ENCODE data around the gene ADAMTS16.

ADAMTS16 gene

DNA sequence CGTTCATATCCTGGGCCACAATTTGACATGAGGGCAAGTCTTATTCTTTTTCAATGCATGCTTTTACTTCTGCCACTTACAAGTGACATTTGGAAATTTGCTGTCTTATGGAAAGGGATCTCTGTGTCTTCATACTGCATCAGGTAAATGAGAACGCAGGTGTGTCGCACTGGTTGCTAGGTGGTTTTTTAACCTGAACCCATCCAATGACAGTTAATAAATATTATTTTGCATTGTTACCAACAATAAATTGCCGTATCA, 1.1 kb downstream of the ADAMTS16 start:
- in situ Hi-C loops (cut with HindIII; ENCODE audit: low sequenced_read_pairs), result no loop called here

DNA sequence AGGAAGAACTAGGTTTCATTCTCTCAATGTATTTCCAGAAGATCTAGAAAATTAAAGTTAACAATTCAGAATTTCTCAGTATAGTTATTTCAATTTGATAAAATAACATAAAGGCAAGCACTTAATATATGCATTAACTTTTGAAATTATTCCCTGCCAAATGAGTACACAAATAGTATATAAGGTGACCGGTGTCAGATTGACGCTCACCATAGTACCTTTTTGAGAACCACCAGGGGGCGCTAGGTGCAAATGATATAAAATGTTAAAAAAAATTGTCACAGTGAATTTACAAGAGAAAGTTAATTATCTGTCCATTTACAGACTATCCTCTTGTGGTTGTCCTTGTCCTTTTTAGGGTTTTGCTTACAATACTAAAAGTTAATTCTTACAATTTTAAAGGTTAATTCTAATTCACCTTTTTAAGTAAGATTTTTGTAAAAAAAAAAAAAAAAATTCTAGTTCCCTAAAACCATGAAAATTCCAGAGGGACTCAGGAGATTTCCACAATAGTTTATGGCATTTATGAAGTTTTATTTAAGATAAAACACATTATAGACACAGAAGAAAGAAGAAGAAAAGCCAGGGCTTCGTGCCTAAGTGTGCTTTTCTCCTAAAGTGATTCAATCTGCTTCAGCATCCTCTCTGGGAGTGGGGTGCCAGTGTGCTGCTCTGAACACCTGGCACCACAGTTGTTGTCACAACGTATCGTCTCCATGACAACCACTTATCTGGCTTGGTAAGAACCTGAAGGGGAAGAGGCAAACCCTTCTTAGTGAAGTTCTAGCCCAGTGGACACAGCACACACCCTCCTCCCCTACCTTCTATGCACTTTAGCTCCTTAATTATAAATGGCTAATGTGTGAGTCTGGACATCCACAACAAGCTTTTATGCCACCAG, 1.7 kb downstream of the ADAMTS16 start:
- in situ Hi-C loops (cut with HindIII; ENCODE audit: low sequenced_read_pairs), result no loop called here

DNA sequence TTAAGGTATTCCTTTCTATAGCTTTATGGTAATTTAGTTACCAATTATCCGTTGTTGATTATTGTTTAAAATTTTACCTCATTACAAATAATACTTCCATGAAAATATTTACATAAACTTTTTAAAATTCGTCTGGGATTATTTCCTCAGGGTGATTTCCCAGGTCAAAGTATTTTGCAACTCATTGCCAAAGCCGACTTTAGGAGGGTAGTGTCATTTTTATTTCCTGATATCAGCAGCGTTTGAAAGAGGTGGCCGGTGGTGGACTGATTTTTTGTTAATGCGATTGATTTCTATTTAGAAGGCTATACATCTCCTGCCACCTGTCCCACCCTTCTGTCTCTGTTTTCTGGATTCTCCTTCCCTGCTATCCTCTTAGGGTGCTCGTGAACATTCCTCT, 4.3 kb downstream of the ADAMTS16 start:
- in situ Hi-C loops (cut with HindIII; ENCODE audit: low sequenced_read_pairs), result no loop called here

DNA sequence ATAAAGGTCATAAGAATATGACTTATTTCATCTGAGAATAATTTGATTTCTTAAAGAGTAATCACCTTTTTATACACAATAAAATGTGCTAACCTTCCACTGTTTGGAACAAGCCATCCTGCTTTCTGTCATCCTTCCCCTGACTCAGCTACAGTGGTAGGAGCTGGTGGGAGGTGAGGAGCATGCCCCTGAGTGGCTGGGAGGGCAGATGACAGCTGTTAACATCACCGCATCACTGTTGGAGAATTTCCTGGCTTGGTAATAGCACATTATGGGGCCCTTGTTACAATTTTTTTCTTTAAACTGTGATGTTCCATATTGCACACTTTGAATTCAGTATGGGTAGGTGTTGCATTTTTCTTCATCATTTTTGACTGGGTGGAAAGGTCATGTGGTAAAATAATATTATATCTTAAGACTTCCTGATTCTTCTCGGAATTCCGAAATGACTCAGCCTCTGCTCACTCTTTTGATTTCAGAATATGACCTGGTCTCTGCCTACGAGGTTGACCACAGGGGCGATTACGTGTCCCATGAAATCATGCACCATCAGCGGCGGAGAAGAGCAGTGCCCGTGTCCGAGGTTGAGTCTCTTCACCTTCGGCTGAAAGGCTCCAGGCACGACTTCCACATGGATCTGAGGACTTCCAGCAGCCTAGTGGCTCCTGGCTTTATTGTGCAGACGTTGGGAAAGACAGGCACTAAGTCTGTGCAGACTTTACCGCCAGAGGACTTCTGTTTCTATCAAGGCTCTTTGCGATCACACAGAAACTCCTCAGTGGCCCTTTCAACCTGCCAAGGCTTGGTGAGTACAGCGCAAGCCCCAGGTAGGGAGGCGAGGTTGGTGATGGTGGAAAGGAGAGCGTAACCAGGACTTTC, 5.8 kb downstream of the ADAMTS16 start:
- in situ Hi-C loops (cut with HindIII; ENCODE audit: low sequenced_read_pairs), result no loop called here

DNA sequence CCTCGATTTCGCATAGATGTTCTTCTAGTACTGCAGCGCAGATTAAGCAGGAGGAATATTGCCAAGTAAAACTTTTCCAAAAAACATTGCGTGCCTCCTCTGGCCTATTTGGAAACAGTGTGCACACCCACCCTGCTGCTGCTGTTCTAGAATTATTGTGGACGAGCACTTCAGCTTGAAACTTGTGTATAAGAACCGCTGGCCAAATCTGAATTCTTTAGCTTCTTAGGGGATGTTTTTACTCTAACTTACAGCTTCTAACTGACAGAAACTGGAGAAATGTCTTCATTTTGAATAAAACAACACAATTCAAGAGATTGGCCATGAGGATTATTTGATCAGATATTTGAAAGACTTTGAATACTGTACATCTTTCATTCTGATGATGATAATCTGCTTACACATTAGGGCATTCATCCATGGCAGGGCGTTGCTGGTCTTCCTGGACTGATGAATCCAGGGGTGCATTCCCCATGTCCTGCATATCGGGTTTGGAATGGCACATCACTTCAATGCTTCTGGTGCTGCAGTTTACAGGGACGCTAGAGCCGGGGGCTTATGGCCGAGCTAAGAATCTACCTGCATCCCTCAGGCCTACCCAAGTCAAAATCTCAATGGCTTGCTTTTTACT, 6.5 kb downstream of the ADAMTS16 start:
- in situ Hi-C loops (cut with HindIII; ENCODE audit: low sequenced_read_pairs), result no loop called here

DNA sequence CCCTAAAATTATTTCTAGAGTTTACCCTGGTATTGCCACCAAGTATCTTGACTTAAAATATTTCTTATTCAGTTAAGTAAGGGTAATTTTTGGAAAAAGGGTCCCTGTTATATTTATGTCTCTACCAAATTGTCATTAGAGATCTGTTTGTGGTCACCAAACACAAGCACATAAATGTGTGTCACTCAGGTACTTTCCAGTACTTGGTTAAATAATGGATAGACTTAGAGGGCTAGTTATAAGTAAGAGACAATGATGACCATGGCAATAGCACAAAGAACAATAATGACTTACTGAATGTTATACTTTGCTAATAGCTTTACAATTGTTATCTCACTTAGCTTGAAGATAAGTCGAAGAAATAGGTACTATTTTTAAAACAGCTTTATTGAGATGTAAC, 9.0 kb downstream of the ADAMTS16 start:
- in situ Hi-C loops (cut with HindIII; ENCODE audit: low sequenced_read_pairs), result no loop called here

DNA sequence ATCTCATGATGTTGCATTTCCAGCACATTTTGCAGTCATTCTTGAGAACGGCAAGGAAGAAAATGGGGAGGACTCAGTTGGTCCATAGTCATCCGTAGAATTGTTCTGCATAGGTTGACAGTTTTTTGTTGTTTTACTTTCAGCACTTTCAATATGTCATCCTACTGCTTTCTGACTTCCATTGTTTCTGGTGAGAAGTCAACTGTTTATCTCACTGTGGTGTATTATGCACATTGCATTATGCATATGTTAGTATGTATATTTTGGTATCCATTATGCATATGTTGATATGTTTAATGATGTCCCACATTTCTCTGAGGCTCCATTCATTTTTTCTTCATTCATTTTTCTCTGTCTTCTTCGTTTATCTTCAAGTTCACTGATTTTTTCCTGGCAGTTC, 10.5 kb downstream of the ADAMTS16 start:
- in situ Hi-C loops (cut with HindIII; ENCODE audit: low sequenced_read_pairs), result no loop called here

DNA sequence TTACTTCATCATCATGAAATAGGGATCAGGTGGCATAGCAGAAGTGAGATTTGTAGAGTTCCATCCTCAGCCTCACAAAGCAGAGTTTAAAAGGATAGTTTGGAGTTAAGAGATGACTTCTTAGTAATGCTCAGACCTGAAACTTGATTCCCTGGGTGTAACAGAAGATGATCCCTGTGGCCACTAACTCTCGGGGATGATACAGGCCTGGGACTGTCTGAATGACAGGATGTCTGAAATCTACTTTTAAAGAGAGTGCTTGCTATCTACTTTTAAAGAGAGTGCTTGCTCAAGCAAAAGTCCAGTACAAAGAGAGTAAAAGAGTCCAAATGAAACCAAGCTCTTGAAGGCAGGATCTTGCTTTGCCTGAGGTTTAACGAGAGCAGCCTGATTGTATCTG, 14.6 kb downstream of the ADAMTS16 start:
- in situ Hi-C loops (cut with HindIII; ENCODE audit: low sequenced_read_pairs), result no loop called here

DNA sequence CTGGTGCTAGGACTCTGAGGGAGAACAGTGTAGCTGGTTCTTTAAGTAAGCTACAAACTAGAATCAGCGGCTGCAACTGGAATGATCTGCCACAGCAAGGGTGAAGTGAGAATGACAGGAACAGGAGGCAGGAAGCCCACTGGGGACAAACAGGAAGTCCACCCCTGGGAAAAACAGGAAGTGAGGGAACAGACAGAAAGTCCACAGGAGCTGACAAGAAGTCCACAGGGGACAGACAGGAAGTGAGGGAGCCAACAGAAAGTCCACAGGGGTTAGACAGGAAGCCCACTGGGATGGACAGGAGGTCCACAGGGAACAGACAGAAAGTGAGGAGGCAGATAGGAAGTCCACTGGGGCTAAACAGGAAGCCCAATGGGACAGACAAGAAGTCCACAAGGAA, 15.5 kb downstream of the ADAMTS16 start:
- in situ Hi-C loops (cut with HindIII; ENCODE audit: low sequenced_read_pairs), result no loop called here

DNA sequence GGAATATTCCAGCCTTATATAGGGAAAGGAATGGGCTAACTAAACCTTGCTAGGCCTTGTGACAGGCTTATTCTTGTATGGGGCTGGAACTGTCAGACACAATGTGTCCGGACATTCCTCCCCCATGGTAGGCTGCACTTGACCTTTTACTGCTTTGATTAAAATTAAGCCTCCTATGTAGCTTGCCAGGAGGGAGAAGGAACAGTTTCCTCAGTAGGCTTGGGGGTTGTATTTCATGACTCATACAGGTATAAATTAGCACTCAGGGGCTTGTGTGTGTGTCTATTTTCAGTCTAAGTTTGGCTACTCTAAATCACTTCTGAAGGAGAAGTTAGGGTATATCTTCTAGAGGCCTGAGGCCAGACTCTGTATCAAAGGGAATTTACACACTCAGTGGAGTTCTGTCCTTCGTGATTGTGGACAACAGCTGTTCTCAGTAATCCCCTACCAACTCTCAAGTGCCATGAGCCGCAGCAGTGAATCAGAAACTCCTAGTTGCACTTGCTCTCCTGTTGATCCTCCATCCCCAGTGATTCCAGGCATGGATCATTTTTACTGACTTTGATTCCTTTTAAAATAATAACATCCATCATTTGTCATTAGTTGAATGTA, 16.4 kb downstream of the ADAMTS16 start:
- in situ Hi-C loops (cut with HindIII; ENCODE audit: low sequenced_read_pairs), result no loop called here

DNA sequence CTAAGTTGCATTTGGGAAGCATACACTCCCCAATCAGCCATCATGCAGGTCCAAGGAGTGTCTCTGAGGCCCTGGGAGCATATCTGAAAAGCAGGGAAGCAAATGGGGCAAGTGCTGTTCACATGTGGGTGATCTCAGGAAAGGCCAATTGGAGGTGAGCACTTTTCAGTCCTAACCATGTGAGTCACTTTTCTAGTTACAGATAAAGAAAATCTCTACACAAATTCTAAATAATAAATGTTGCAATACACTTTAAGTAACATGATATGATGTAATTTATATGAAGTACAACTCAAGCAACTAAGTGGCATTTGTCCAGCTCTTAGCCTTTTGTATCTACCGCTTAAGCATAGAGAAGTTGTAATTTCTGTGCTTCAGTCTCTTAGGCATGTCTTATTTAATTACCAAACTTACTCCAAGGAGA, 18.4 kb downstream of the ADAMTS16 start:
- in situ Hi-C loops (cut with HindIII; ENCODE audit: low sequenced_read_pairs), result no loop called here

DNA sequence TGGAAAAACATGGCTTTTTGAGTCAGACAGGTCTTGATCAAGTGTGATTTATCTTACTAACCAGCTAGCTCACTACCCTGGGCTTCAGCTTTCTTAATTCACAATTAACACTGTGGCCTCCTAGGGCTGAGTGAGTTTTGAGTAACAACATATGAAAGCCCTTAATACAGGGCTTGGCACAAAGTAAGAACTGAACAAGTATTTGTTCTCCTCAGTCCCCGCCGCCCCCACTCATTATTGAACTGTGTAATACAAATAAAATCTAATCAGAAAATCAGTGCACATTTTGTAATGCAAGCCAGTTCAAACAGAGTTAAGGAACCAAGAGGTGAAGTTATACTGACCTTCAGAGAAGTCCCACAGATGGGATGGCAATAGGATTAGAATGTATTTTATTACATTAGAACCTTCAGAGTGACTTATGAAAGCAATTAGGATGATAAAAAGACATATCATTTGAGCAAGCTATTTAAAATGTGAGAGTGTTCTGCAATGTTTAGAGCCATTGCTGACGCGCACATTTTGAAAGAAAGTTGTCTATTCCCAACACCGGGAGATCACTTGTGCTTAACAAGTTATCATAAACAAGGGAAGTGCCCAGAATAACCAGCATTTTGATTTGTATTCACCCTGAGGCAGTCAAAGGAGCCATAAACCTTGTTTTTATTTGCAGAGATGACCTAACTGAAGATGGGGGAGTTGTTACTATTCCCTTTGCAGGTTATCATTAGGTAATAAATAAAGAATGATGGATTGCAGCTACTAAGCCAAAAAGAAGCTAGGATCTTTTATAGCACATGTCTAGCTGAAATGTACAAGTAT, 19.4 kb downstream of the ADAMTS16 start:
- in situ Hi-C loops (cut with HindIII; ENCODE audit: low sequenced_read_pairs), result no loop called here

DNA sequence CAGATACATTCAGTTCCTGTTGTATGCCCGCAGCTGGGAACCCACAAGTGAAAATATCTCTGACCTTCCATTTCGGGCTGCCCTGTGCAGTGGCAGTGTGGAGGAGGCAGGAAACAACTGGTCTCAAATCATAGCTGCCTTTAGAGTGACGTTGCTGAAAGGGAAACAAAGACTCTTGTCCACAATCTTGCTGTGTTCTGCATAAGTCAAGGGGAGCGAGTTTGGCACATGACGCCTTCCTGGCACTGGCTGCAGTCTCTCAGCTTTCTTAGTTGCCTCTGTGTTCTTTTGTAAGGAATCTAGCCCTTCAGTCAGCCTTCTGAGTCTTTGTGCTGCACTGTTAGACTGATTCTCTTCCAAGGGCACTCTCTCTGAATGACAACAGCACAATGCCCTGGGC, 24.0 kb downstream of the ADAMTS16 start:
- in situ Hi-C loops (cut with HindIII; ENCODE audit: low sequenced_read_pairs), result no loop called here

DNA sequence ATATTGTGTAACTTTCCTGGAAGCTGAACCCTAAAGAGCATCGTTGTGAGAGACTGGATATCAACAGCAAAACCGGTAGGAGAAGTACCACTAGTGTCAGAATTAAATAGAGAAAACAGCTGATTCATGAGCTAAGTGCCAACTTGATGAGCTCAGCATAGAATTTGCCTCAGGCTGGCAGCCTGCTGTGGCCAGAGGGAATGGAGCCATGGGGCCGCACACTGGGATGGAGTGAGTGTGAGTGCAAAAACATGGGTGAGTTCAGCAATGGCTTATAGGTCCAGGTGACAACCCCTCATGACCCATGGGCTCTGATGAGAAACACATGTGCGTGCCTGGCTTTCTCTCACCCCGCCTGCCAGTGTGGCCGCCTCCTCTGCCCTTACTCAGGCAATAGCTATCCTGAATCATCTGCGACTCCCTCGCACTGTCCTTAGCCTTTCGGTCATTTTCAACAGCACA, 25.4 kb downstream of the ADAMTS16 start:
- in situ Hi-C loops (cut with HindIII; ENCODE audit: low sequenced_read_pairs), result no loop called here

DNA sequence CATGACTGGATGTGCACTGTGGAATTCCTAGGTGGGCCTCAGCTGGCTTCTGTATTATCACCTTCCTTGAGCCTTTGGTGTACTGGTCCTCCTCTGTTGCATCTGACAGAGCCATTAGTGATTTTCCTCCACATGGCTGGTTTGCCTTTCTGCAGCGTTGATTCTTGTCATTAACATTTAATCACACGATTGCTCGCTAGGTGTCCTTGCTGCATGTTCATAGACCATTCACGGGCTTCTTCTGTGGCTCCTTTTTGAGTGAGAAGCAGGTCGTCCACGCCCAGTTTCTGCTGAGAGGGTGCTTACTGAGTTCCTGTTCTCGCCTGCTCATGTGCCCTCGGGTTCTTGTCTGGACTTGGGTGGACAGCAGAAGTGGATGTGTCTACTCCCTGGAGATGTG, 29.3 kb downstream of the ADAMTS16 start:
- in situ Hi-C loops (cut with HindIII; ENCODE audit: low sequenced_read_pairs), result no loop called here

DNA sequence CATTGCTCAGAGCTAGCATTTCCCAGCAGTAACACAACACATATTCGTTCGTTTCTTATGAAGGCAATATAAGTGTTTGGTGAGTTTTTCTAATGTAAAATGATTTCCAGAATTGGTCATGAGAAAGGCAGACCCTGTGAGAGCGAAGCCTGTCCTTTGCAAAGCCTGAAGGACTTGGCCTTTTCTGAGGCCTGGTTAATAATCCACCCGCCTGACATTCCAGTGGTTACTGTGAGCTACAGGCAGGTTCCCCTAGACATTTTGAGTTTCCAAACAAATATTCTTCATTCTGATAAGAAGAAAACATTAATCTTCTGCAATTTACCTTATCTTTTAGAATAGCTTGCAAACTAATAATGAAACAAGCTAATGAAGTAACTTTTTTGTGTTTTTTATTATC, 38.0 kb downstream of the ADAMTS16 start:
- in situ Hi-C loops (cut with HindIII; ENCODE audit: low sequenced_read_pairs), result loop anchor here (5.0 kb wide), 1 partner anchor 71 kb away; no protein-coding TSS in a partner anchor

DNA sequence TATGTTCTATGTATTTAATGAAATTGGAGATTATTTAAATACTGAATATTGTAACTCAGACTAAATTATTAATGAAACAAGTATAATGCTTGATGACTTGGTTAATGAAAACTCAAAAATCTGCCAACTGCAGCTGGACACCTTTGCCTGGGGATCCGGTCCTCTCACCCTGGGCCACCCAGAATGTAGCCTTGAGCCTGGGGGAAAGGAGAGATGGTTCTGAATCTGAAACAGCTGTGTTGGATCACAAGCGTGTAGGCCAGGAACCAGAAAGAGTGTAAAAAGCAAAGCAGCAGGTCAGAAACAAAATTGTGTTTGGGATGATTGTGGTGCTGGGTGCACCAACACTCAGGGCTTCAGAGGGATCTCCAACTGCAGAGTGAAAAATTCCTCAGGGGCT, 38.5 kb downstream of the ADAMTS16 start:
- in situ Hi-C loops (cut with HindIII; ENCODE audit: low sequenced_read_pairs), result loop anchor here (5.0 kb wide), 1 partner anchor 71 kb away; no protein-coding TSS in a partner anchor

DNA sequence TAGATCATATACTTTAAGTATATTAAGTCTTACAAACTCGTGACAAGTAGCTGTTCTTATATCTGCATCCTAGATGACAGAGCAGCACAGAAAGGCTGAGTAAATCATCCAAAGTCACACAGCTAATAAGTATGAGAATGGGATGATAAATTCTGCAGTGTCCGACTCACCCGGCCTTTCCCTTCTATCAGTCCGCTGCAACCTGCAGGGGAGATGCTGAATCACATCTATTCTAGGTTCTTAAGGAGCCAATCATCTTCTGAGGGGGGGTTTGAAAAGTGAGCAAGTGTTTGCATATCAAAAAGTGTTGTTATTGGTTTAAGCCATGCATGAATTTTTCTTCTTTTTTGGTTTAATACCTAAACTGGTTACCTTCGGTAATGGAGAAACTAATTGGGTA, 38.9 kb downstream of the ADAMTS16 start:
- in situ Hi-C loops (cut with HindIII; ENCODE audit: low sequenced_read_pairs), result loop anchor here (5.0 kb wide), 1 partner anchor 72 kb away; no protein-coding TSS in a partner anchor

DNA sequence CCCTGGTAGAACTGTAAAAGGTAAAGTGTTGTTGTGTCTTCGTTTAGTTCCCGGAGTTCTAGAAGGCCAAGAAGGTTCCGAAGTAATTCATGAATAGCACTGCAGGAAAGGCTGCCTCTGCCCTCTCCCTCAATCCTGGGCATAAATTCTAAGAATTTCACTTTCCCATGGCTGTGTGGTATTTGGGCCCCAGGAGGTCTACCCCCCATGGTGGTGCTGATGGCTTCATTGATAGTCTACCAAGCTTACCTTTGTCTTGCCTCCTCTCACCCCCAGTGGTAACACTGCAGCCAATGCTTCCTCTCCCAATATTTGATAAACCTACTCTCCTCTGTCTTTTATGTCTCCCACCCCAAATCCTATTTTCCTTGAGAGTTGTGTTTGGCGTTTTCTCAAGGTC, 39.5 kb downstream of the ADAMTS16 start:
- in situ Hi-C loops (cut with HindIII; ENCODE audit: low sequenced_read_pairs), result loop anchor here (5.0 kb wide), 1 partner anchor 72 kb away; no protein-coding TSS in a partner anchor

All from DLD1 (cell line).